HG03135 (cell line): ENCODE results near the gene SH3BGRL.
"Not testable (repeated sequence)": the region's sequence is repeated elsewhere in the genome, so short reads cannot be mapped to it uniquely, and the experiment has no call there.

Source experiments
- ATAC-seq: cut with Tn5 transposase; IDR thresholded peaks from one replicate; pipeline ENCODE4 v1.9.1; 2021; ENCODE audit warnings: mild to moderate bottlenecking, moderate library complexity; ENCODE audit not compliant: unreplicated experiment

Gene SH3BGRL

GRCh38 chrX:81259020-81259713 lies 57.3 kb downstream of the SH3BGRL start:
- ATAC-seq = no peak

DNA sequence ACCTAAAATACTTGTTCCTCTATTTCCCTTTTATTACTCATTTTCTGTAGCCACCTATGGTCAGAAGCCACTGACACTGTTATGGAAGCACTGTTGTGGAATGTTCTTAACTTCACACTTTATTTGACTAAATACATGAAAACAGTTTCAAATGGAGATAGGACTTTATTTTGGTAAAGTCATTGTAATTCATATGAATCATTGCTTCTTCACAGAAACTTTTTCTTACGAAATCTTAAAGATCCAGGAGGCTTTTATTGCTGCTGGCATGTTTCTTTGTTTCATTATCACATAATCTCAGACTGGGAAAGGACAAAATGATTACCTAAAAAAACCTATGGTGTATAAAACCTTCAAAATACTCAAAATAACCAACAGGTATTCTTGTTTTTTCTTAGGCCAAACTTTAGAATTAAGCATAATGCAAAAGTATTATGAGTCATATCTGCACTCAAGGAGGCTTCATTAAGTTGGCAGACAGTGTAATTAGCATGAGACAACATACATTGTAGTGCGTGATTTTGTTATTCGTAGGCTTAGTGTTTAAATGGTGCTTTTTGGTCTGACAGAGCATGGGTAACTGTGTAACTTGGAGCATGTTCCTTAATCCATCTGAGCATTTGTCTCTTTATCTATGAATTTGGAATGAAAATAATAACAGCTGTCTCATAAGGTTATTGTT lies 58.0 kb downstream of the SH3BGRL start:
- ATAC-seq = no peak

GRCh38 chrX:81261576-81261975 lies 59.7 kb downstream of the SH3BGRL start:
- ATAC-seq = no peak

GRCh38 chrX:81263059-81263458 lies 61.2 kb downstream of the SH3BGRL start:
- no peak for ATAC-seq

DNA sequence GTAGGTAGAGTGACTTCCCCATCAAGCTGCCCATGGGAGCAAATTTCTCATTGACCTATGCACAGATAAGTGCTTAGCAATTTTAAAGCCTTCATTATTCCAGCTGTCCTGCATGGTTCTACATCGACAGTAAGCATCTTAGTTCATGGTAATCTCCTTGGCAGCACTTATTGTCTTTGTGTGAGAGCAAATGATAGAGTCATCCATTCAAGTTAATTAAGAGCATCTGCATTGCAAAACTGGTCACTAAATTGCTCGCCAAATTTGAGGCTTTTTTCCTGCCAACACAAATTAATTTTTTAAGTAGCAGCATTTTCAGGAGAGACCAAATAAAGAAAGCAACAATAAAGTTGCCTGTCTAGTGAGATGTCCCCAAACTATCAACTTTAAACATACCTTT lies 76.7 kb downstream of the SH3BGRL start:
- ATAC-seq = no peak

GRCh38 chrX:81280148-81280547 lies 78.2 kb downstream of the SH3BGRL start:
- no peak for ATAC-seq

- ATAC-seq = no peak
Observed at GRCh38 chrX:81286075-81286474, 84.2 kb downstream of the SH3BGRL start.

DNA sequence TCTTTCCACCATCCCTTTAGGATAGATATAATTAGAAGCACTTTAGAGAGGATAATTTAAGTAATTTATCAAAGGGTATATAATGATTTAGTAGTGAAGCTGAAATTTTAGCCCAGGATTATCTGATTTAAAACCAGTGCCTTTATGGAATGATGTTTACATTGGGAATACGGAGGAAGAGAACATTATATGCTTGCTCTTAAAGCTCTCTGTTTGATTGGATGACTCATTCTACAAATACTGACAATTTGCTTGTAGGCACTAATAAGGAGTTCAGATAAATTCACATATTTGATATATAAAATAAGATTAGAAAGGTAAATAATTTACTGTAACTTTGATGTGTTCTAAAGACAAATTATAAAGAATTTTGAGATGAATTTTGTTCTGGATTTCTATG lies 84.7 kb downstream of the SH3BGRL start:
- no peak for ATAC-seq

GRCh38 chrX:81291996-81292395 lies 90.1 kb downstream of the SH3BGRL start:
- ATAC-seq = no peak

- no peak for ATAC-seq
Observed at GRCh38 chrX:81294101-81294500, 92.2 kb downstream of the SH3BGRL start.

DNA sequence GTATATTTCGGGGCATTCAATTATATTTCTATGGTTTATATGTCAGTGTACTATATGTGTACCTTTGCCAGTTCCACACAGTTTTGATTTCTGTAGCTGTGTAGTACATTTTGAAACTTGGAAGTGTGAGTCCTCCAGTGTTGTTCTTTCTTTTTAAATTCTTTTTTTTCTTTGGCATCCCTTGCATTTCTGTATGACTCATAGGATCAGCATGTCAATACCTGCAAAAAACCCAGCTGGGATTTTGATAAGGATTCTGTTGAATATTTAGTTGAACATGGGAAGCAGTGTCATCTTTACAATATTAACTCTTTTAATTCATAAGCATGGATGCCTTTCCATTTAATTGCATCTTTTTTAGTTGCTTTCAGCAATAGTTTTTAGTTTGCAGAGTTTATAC lies 100.0 kb downstream of the SH3BGRL start:
- no peak for ATAC-seq

DNA sequence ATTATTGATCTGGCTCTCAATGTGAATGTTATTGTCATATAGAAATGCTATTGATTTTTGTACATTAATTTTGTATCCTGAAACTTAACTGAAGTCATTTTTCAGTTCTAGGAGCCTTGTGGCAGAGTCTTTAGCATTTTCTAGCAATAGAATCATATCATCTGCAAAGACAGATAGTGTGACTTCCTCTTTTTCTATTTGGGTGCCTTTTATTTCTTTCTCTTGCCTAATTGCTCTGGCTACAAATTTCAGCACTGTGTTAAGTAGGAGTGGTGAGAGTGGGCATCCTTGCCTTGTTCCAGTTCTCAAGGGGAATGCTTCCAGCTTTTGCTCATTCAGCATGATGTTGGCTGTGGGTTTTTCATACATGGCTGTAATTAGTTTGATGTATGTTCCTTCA lies 102.7 kb downstream of the SH3BGRL start:
- ATAC-seq = no peak

DNA sequence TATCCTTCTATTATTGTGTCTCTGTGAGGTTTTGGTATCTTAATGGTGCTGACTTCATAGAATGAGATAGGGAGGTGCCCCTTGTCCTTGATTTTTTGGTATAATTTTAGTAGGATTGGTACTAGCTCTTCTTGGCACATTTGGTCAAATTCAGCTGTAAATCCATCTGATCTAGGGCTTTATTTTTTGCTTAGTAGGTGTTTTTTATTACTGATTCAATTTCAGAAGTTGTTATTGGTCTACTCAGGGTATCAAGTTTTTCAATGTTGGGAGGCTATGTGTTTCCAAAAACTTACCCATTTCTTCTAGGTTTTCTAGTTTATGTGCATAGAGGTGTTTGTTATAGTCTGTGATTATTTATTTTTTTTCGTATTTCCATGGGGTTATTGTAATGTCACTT lies 103.3 kb downstream of the SH3BGRL start:
- no peak for ATAC-seq

- ATAC-seq = no peak
Observed at GRCh38 chrX:81308086-81308829, 106.4 kb downstream of the SH3BGRL start.

- ATAC-seq = no peak
Observed at GRCh38 chrX:81316163-81316562, 114.3 kb downstream of the SH3BGRL start.

GRCh38 chrX:81331653-81332052 lies 129.8 kb downstream of the SH3BGRL start:
- ATAC-seq = not testable (repeated sequence)

GRCh38 chrX:81336455-81337152 lies 134.7 kb downstream of the SH3BGRL start:
- no peak for ATAC-seq

DNA sequence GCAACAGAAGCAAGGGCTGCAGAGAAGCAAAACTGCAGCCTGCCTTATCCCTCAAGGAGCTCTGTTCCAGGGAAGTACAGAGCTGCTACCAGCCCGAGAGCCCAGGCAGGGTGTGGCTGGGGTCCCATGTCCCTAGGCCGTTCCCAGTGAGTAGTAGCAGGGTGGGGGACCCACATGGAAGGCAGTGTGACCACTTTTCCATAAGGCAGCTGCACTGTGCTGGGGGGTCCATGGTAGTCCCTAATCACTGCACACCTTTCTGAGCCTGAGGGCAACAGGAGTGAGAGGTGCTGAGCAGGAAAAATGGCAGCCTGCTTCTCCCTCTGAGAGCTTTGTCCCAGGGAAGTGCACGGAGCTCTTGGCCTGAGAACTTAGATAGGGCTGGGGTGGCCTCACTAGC lies 135.9 kb downstream of the SH3BGRL start:
- ATAC-seq = no peak

DNA sequence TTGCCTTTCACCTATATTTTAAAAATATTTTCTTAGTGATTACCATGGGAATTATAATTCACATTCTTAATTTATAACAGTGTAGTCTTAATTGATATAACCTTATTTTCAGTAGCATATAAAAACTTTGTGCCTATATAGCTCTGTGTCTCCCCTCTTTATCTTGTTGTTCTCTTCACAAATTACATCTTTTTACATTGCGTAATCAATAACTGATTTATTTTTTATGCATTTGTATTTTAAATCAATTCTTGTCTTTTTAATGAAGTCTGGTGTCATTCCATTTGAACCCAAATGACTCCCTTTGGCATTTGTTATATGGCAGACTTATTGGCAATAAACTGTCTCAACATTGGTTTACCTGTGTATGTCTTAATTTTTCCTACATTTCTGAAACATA lies 137.0 kb downstream of the SH3BGRL start:
- ATAC-seq = no peak

- ATAC-seq = not testable (repeated sequence)
Observed at GRCh38 chrX:81345296-81345695, 143.4 kb downstream of the SH3BGRL start.
